H7 (cell line): ENCODE measurements around the gene STARD5. TPM values are rescaled to one million over a fixed set of nuclear protein-coding genes. Genes with fewer than 3 reads are reported as not detected.

ENCODE experiments used
- DNase-seq: peaks from one replicate; pipeline ENCODE4 v3.0.0; 2012
- H3K27me3 ChIP-seq: 2 replicates; pipeline ENCODE4 v1.6.0; 2011; ENCODE audit warnings: mild to moderate bottlenecking, low read length; ENCODE audit not compliant: control insufficient read depth, insufficient read depth
- H3K36me3 ChIP-seq: replicated peaks from 2 replicates; pipeline ENCODE4 v1.5.1; 2011; ENCODE audit warnings: low read length; ENCODE audit not compliant: control insufficient read depth, insufficient read depth
- H3K4me3 ChIP-seq: 2 replicates; pipeline ENCODE4 v1.5.1; 2011; ENCODE audit warnings: low read depth, mild to moderate bottlenecking, control low read depth, low read length, moderate library complexity; ENCODE audit not compliant: insufficient read depth
- total RNA-seq: library from RNA; depleted of rRNA; stranded (reverse); fragments of >200 nt; shearing (Covaris generic); gene quantifications from 2 replicates; pipeline ENCODE4 v1.2.3, GENCODE V29; 2014

STARD5 gene
- total RNA-seq, 1 experiment from 2014 or later: 3.4 TPM

GRCh38 chr15:81311752-81312464, 12.0 kb downstream of the STARD5 start:
- Histone ChIP-seq H3K4me3 (no peak overlapping the region), H3K27me3 (no peaks in the 10 kb centered on the region), H3K36me3 (no peaks in the 10 kb centered on the region; the same call in none of the 2 replicates)
- DNase-seq: no peak

- H3K36me3 ChIP-seq: no peaks in the 10 kb centered on the region; the same call in 1 of the 2 replicates
- DNase-seq: no peak
- H3K27me3 ChIP-seq: no peaks in the 10 kb centered on the region
- no peak overlapping the region for H3K4me3 ChIP-seq
Observed at GRCh38 chr15:81310480-81310879, 13.5 kb downstream of the STARD5 start.

GRCh38 chr15:81309647-81310450, 14.1 kb downstream of the STARD5 start:
- Histone ChIP-seq H3K36me3 (no peaks in the 10 kb centered on the region; the same call in 1 of the 2 replicates), H3K4me3 (no peak overlapping the region), H3K27me3 (no peaks in the 10 kb centered on the region)
- DNase-seq: no peak

- H3K4me3 ChIP-seq: no peak overlapping the region
- H3K36me3 ChIP-seq: no peaks in the 10 kb centered on the region; the same call in 1 of the 2 replicates
- DNase-seq: no peak
- no peaks in the 10 kb centered on the region for H3K27me3 ChIP-seq
Observed at GRCh38 chr15:81308260-81308659, 15.7 kb downstream of the STARD5 start.

- H3K36me3 ChIP-seq: no peaks in the 10 kb centered on the region
- DNase-seq: no peak
- H3K4me3 ChIP-seq: no peak overlapping the region
- H3K27me3 ChIP-seq: no peaks in the 10 kb centered on the region
Observed at GRCh38 chr15:81304226-81304625, 19.7 kb downstream of the STARD5 start.

GRCh38 chr15:81303244-81304225, 20.4 kb downstream of the STARD5 start:
- Histone ChIP-seq H3K4me3 (no peak overlapping the region), H3K27me3 (no peaks in the 10 kb centered on the region), H3K36me3 (no peaks in the 10 kb centered on the region)
- DNase-seq: peak; percentile 78

- H3K36me3 ChIP-seq: no peaks in the 10 kb centered on the region
- DNase-seq: no peak
- H3K4me3 ChIP-seq: no peak overlapping the region
- no peaks in the 10 kb centered on the region for H3K27me3 ChIP-seq
Observed at GRCh38 chr15:81302701-81303109, 21.2 kb downstream of the STARD5 start.

GRCh38 chr15:81301815-81302399, 22.0 kb downstream of the STARD5 start:
- no peak for DNase-seq
- Histone ChIP-seq H3K4me3 (no peak overlapping the region), H3K36me3 (no peaks in the 10 kb centered on the region), H3K27me3 (no peaks in the 10 kb centered on the region)

GRCh38 chr15:81301385-81301784, 22.6 kb downstream of the STARD5 start:
- no peaks in the 10 kb centered on the region for H3K36me3 ChIP-seq
- no peaks in the 10 kb centered on the region for H3K27me3 ChIP-seq
- no peak overlapping the region for H3K4me3 ChIP-seq
- no peak for DNase-seq

- Histone ChIP-seq H3K36me3 (no peaks in the 10 kb centered on the region), H3K27me3 (no peaks in the 10 kb centered on the region), H3K4me3 (no peak overlapping the region)
- DNase-seq: peak; percentile 32
Observed at GRCh38 chr15:81299630-81300273, 24.2 kb downstream of the STARD5 start.

- no peak for DNase-seq
- Histone ChIP-seq H3K4me3 (no peak overlapping the region), H3K27me3 (no peaks in the 10 kb centered on the region), H3K36me3 (no peaks in the 10 kb centered on the region)
Observed at GRCh38 chr15:81299156-81299555, 24.8 kb downstream of the STARD5 start.

GRCh38 chr15:81298611-81299010, 25.3 kb downstream of the STARD5 start:
- no peaks in the 10 kb centered on the region for H3K36me3 ChIP-seq
- H3K27me3 ChIP-seq: no peaks in the 10 kb centered on the region
- DNase-seq: no peak
- no peak overlapping the region for H3K4me3 ChIP-seq

GRCh38 chr15:81297603-81298575, 26.1 kb downstream of the STARD5 start:
- Histone ChIP-seq H3K27me3 (no peaks in the 10 kb centered on the region), H3K36me3 (no peaks in the 10 kb centered on the region)

More at GRCh38 chr15:81297603-81298575, 26.1 kb downstream of the STARD5 start:
- DNase-seq: no peak
- no peak overlapping the region for H3K4me3 ChIP-seq
